LNCaP clone FGC (cell line): ENCODE data around the gene DNAJB8.

Source experiments
- DNase-seq: peaks from one replicate; pipeline ENCODE4 v3.0.0-alpha.2; 2011; ENCODE audit warnings: low read depth
- H3K4me3 ChIP-seq: 2 replicates; pipeline ENCODE4 v1.5.1; 2011; ENCODE audit warnings: mild to moderate bottlenecking, low read depth, low read length, control low read depth
- CTCF ChIP-seq: IDR thresholded peaks from 2 replicates; pipeline ENCODE4 v1.5.1; 2012; ENCODE audit warnings: mild to moderate bottlenecking; ENCODE audit not compliant: control insufficient read depth, insufficient read depth; ENCODE audit errors: extremely low read depth

DNAJB8 gene

GRCh38 chr3:128413003-128413370 lies 53.7 kb downstream of the DNAJB8 start:
- no peak overlapping the region for H3K4me3 ChIP-seq
- DNase-seq = no peak
- TF ChIP-seq CTCF = no peak
